ENCODE data around the gene ITFG2.
"Not testable (repeated sequence)": the region's sequence is repeated elsewhere in the genome, so short reads cannot be mapped to it uniquely, and the experiment has no call there.

The ITFG2 gene

GRCh38 chr12:2812290-2813213, at the start of gene ITFG2:
Gene ITFG2 (plus strand): TSS chr12:2812668. CDS start chr12:2812761, 93 bp downstream.
- DNase-seq = peak; percentile 82 to 100 (median 99)

- no peak for DNase-seq
These were observed 48.1 kb upstream of the ITFG2 start for GRCh38 chr12:2764398-2764797.

DNA sequence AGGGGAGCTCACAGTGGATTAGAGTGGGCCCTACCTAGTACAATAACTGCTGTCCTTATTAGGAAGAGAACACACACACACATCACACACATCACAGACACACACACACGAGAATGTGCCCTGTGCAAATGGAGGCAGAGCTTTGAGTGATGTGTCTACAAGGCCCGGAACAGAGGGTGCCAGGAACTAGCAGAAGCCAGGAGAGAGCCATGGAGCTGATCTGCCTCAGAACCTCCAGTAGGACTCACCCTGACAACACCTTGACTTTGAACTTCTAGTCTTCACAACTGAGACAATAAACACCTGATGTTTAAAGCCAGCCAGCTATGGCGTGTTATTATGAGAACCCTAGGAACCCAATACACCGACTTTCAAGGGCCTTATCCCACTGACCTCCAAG, 47.4 kb upstream of the ITFG2 start:
- no peak for DNase-seq

DNA sequence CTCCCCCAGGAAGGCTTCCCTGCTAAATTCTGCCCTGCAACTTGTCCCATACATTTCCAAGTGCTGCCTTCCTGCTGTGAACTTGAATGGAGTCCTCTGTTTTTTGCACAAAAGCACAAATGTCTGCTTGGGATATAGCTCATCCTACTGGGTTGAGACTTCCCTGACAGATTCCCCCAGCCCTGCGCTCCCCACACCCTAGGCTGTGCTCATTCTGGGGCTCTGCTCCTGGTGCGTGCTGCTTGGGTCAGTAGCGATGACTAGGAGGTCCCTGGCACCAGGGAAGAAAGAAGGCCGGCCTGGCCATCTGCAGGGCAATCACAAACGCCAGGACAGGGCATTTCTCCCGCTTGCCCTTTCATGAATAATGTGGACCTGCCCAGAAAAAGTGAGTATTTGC, 46.9 kb upstream of the ITFG2 start:
- no peak for DNase-seq

DNA sequence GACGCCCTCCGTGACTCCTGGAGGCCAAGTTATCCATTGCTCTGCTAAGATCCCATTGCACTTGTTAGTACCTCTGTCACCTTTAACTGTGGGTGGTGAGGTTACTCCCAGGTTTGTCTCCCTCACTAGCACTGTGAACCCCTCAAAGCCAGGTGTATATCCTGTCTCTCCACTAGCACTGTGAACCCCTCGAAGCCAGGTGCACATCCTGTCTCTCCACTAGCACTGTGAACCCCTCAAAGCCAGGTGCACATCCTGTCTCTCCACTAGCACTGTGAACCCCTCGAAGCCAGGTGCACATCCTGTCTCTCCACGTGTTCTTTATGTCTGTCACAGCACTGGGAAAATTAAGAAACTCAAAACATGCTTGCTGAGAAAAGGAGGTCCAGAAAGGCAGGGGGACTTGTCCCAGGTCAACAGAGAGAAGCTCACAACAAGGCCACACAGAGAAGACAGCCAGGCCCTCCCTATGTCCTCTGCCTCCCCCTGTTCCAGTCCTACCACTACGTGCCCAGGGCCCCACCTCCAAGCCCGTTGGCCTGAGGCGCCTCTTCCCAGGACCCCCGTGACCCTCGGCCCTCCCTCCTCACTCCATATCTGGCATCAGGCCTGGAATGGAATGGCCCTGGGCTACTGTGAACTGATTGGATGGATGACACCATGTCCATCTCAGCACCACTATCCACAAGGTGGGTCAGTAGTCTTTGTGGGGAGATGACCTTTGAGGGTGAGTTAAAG, 44.1 kb upstream of the ITFG2 start:
- no peak for DNase-seq

DNA sequence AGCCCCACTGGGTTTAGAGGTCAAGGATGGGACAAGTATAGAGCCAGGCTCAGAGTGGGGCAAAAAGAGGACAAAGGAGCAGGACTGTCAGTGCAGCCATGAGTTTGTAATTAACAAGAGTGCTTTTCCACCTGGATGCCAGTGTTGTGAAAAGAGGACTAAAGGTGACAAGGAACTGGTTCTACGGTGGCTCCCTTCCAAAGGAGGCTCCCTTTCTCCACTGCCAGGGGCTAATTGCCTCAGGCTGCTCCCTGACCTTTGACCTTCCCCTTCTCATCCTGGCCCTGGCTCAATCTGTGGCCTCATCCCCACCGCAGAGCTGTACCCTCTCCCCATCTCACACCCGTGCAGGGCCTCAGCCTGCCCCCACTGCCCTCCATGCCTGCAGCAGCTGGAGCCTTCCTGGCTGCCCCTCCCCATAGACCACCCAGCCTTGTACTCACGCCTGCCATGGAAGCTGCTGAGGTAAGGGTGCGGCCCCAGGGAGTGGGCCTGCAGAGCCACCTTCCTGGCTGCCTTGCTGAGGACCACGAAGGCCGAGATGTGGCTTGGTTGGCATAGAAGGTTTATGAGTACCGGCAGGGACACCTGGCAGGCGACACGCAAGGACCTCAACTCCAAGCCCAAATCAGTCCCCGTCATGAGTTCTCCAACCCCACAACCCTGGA, 42.5 kb upstream of the ITFG2 start:
- no peak for DNase-seq

- not testable (repeated sequence) for DNase-seq
These were observed 41.9 kb upstream of the ITFG2 start for GRCh38 chr12:2770544-2770943.

DNA sequence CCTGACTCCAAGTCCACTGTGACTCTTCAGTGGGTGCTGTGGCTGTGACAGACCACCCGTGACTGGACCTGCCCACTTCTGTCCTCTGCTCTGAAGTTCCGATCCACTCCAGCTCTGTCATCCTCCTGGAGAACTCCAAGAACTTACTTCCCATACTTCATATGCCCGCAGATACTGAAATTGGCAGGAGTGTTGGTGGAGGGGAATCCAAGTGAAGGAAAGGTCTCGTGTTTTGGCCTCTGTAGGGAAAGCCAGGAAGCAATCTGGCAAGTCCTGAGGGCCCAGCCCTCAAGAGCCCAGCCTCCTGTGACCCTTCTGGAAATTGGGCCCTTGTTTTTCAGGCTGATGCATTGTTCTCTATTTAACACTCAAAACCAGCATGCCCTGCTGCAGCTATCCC, 40.1 kb upstream of the ITFG2 start:
- DNase-seq = no peak

GRCh38 chr12:2773199-2773875, 39.1 kb upstream of the ITFG2 start:
- no peak for DNase-seq

GRCh38 chr12:2775431-2775830, 37.0 kb upstream of the ITFG2 start:
- DNase-seq = no peak

DNA sequence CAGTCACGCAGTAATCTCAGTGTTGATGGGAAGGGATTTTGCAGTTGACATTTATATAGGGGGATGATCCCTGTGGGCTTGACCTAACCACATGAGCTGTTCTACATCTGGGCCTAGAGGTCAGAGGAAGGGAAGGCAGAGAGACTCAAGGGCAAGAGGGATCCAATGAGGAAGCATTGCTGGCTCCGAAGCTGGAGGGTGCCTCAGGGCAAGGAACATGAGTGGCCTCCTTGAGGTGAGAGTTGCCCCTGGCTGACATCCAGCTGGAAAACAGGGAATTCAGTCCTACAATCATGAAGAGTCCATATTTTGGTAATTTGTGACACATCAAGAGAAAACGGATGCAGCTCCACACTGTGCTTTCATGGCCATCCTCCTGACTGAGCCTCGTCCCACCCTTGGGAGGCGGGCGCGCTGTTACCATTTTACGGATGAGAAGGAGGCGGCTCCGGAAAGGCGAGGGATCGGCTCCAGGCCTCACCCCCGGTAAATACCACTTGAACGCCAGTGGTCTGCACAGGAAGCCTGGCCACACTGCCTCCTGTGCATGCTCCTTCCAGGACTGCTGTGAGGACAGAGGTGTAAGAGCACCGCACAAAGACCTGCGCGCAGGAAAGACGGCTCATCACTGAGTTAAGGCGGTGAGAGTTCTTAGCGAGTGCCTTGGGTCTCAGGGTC, 36.2 kb upstream of the ITFG2 start:
- DNase-seq = no peak

- no peak for DNase-seq
These were observed 33.2 kb upstream of the ITFG2 start for GRCh38 chr12:2779281-2779680.

DNA sequence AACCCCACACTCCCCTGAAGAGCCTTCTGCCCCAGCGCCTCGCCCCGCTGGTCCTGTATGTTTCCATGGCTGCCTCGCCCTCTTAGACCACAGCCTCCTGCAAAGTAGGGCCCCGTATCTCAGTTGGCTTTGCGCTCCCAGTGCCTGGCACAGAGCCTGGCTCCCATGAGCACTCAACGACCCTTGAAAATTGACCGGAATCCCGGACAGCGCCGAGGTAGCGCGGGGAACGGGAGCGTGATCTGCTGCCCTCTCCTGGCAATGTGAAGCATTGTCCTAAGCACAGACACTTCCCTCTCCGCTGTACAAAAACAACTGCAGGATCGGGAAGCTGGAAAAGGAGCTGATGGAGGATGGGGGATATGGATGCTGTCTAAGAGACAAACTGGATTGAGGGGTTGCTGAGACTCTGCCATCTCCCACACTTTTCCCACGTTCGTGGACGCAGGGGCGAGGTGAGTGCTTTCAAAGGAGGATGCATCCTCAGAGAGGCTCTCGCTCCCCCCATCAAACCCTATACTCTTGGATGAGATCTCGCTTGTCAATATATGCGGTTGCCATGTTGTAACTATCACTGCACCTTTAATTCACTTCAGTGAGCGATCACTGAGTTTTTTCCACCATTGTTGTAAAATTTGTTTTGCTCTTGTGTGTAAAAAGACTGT, 28.4 kb upstream of the ITFG2 start:
- DNase-seq = peak in 12 of 14 donors; percentile 6 to 74 (median 43)

- DNase-seq = no peak
These were observed 27.5 kb upstream of the ITFG2 start for GRCh38 chr12:2785017-2785416.

GRCh38 chr12:2791089-2791488, 21.4 kb upstream of the ITFG2 start:
- no peak for DNase-seq

GRCh38 chr12:2792671-2793500, 19.6 kb upstream of the ITFG2 start:
- no peak for DNase-seq

DNA sequence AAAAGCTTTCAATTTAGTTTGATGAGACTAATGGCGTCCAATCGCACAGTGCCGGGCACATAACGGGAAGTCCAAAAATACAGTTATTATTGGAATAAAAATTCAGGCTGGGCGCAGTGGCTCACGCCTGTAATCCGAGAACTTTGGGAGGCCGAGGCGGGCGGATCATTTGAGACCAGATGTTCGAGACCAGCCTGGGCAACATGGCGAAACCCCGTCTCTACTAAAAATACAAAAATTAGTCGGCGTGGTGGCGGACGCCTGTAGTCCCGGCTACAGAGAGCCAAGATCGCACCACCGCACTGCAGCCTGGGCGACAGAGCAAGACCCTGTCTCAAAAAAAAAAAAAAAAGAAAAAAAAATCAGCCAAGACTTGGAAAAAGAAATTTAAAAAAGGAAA, 18.9 kb upstream of the ITFG2 start:
- no peak for DNase-seq

- peak in 10 of 14 donors; percentile 43 to 87 (median 76) for DNase-seq
These were observed 18.2 kb upstream of the ITFG2 start for GRCh38 chr12:2794191-2794735.

GRCh38 chr12:2794736-2795289, 17.7 kb upstream of the ITFG2 start, which contains the start of gene FKBP4:
Gene FKBP4 (plus strand): TSS chr12:2794970. CDS start chr12:2795140, 170 bp downstream.
- peak; percentile 19 to 92 (median 86) for DNase-seq

All from C1 segment of cervical spinal cord (tissue), 14 donors.